Measurements from ENCODE around the gene MID1.

The MID1 gene

GRCh38 chrX:10474510-10474909 lies 145.9 kb downstream of the MID1 start:
- H3K4me3 ChIP-seq (ENCODE audit: low read length): no peak overlapping the region
- no peak for DNase-seq (ENCODE audit: low read depth, low spot score)

DNA sequence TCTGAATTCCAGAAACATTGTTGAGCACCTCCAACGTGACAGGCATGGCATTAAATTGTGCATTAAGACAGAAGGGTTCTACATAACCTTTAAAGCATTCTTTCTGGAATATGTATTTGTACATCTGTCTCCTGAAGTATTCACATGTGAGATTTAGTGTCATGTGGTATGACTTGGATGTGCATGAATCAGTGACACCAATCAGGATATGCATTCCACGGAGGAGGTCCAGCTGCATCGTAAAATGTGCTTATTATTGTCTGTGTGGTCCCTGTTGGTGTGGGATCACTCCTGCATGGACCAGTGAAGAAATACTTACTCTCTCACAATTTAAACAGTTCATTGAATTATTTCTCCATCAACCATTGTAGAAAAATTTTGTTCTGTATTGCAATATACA lies 149.0 kb downstream of the MID1 start:
- H3K4me3 ChIP-seq (ENCODE audit: low read length): no peak overlapping the region
- DNase-seq (ENCODE audit: low read depth, low spot score): no peak

DNA sequence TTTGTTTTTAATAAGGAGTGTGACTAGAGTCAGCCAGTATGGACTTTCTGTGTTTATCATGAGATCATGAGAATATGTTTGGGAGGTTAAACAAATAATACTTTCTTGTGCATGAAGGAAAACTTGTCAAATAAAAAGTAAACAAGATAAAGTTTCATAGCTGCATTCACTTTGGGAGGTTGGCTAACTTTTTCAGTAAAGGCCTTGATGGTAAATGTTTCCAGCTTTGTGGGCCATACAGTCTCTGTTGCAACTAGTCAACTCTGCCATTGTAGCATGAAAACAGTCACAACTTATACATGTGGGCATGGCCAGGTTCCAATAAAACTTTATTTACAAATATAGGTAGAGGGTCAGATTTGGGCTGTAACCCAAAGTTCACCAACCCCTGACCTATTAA lies 150.4 kb downstream of the MID1 start:
- no peak overlapping the region for H3K4me3 ChIP-seq (ENCODE audit: low read length)
- no peak for DNase-seq (ENCODE audit: low read depth, low spot score)

DNA sequence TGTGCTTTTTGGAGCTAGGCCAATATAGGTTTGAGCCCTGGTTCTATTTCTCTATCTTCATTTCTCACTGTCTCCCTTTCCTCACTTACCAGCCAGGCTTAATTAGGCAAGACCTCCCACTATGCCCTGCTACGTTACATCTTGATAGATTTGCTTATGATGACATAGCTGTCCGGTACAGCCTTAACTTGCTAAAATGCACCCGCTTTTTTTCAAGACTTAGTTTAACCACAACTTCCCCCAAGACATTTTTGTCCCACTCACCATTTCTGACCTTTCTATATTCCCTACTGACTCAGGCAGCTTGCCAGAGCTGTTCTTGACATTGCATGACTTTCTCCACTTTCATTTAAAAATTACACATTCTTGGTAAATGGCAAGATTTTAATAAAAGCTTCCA lies 152.6 kb downstream of the MID1 start:
- H3K4me3 ChIP-seq (ENCODE audit: low read length): no peak overlapping the region
- no peak for DNase-seq (ENCODE audit: low read depth, low spot score)

- H3K4me3 ChIP-seq (ENCODE audit: low read length): no peak overlapping the region
- DNase-seq (ENCODE audit: low read depth, low spot score): no peak
Measured at GRCh38 chrX:10465254-10465653, 155.1 kb downstream of the MID1 start.

DNA sequence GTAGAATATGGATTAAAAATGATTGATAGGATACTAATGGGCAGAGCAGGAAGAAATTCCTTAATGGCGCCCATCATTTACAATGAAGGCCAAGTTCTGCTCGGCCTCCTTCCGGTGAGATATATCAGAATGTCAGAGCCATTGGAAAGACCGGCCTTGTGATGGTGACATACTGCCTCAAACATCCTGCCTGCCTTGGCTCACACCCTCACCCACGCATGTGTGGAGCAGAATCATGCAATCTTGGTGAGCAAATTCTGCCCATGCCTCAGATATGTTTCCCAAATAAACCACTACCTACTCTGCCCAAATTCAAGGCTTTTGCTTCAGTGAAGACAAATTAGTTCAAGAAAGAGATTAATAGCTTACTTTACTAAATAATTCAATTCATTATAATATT lies 163.3 kb downstream of the MID1 start:
- H3K4me3 ChIP-seq (ENCODE audit: low read length): no peak overlapping the region
- no peak for DNase-seq (ENCODE audit: low read depth, low spot score)

GRCh38 chrX:10453945-10454344 lies 166.4 kb downstream of the MID1 start:
- DNase-seq (ENCODE audit: low read depth, low spot score): no peak
- H3K4me3 ChIP-seq (ENCODE audit: low read length): no peak overlapping the region

- no peak for DNase-seq (ENCODE audit: low read depth, low spot score)
- H3K4me3 ChIP-seq (ENCODE audit: low read length): no peak overlapping the region
Measured at GRCh38 chrX:10450959-10451355, 169.4 kb downstream of the MID1 start.

GRCh38 chrX:10450229-10450958 lies 170.0 kb downstream of the MID1 start:
- no peak for DNase-seq (ENCODE audit: low read depth, low spot score)

DNA sequence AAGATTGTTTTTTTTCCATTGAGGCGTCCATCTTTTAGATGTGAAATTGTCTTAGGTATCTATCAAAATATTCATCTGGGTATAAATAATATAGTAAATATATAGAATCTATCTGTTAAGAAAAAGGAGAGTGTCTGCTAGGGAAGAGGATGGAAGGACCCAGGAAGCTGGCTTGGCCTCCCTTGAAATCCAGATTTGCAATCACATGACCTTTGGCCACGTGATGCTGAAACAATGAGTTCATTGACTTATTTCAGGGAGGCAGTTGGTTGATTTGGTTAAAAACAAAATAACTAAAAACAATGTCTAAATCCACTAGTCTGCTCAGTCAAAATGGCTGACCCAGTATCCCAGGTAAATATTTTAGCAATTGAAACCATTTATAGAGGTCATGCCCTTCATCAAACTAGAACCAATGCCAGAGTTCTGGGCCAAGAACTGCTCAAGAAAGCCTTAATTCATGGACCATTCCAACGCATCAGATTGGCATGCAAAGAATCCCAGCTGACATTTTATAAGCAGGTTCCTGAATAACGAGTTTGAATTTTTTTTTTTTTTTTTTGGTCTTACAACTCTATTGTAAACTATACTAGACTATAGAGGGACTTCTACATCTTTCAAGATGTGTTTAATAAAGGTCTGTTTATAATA lies 172.7 kb downstream of the MID1 start:
- no peak overlapping the region for H3K4me3 ChIP-seq (ENCODE audit: low read length)
- DNase-seq (ENCODE audit: low read depth, low spot score): no peak

More at GRCh38 chrX:10450229-10450958, 170.0 kb downstream of the MID1 start:
- no peak overlapping the region for H3K4me3 ChIP-seq (ENCODE audit: low read length)

DNA sequence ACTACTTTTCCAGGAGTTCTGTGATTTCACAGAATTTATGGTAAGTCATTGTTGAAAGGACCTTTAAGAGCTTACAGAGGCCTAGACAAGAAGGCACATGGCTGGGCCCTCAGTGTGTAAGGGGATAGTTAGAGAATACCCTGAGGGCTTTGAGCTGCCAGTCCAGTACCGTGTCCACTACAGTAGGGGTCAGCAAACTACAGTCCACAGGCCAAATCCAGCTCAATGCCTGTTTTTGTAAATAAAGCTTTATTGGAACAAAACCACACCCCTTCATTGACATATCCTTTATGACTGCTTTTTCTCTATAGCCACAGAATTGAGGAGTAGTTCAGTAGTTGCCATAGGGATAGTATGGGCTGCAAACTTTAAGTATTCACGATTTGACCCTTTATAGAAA lies 176.2 kb downstream of the MID1 start:
- H3K4me3 ChIP-seq (ENCODE audit: low read length): no peak overlapping the region
- DNase-seq (ENCODE audit: low read depth, low spot score): no peak

GRCh38 chrX:10441464-10441863 lies 178.9 kb downstream of the MID1 start:
- no peak overlapping the region for H3K4me3 ChIP-seq (ENCODE audit: low read length)
- no peak for DNase-seq (ENCODE audit: low read depth, low spot score)

DNA sequence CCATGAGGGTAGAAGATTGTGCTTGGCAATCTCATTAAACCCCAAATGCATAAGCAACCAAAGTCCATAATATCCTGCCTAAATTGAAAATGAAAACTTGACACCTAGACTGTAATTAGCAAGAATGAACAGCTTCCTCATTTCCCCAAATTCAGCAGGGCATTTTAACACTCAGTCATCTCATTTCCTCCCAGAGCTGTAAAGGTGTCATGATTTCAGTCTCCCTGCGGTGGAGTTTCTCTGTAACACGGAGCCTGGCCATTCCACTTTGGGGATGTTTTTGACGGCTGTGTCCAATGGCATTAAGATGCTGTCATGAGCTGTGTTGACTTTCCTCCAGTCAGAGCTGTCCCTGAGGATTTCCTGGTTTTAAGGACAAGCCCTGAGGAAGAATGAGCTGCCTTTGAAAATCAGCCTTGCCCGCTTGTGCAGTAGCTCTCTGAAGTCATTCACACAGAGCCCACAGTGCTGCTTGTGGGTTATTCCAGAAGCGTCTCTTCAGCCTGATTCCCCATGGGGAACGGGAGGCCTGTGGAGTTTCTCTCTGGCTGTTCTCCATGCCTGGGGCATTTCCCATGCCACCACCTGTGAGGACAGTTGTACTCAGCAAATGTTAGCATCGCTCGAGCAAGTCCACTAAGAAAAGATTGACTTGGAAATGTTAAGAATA lies 187.0 kb downstream of the MID1 start:
- no peak for DNase-seq (ENCODE audit: low read depth, low spot score)
- H3K4me3 ChIP-seq (ENCODE audit: low read length): no peak overlapping the region

GRCh38 chrX:10429908-10430307 lies 190.5 kb downstream of the MID1 start:
- DNase-seq (ENCODE audit: low read depth, low spot score): no peak
- no peak overlapping the region for H3K4me3 ChIP-seq (ENCODE audit: low read length)

DNA sequence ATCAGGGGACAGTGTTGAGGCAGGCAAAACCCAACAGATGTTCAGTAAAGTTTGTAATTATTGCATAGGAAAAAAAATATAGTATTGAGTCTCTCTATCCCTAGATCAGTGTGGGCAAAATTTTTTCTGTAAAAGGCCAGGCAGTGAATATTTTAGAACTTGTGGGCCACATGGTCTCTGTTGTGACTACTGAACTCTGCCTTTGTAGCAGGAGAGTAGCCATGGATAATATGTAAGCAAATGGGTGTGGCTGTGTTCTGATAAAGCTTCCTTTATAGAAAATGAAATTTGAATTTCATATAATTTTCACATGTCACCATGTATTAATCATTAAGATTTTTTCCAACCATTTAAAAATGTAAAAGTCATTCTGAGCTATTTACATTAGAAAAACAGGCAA lies 193.1 kb downstream of the MID1 start:
- no peak for DNase-seq (ENCODE audit: low read depth, low spot score)
- no peak overlapping the region for H3K4me3 ChIP-seq (ENCODE audit: low read length)

GRCh38 chrX:10423716-10424115 lies 196.7 kb downstream of the MID1 start:
- no peak for DNase-seq (ENCODE audit: low read depth, low spot score)
- no peak overlapping the region for H3K4me3 ChIP-seq (ENCODE audit: low read length)

DNA sequence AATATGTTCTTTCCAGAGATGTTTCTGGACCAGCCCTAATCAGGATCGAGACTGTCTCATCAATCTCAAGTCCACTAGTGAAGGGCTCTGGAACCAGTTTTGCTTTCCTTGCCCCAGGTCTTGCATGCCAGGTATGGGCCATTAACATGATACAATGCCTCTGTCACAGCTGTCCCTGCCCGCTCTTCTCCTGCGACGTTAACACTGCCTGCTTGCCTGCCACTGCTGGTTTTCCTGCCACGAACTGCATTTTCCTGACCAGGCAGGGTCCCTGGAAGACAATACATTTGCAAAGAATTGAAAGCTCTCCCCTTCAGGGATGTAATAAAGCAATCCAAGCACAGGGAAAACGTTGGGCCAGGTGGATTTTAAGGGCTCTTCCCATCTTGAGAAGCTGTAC lies 200.3 kb downstream of the MID1 start:
- no peak for DNase-seq (ENCODE audit: low read depth, low spot score)

GRCh38 chrX:10416424-10416823 lies 204.0 kb downstream of the MID1 start:
- H3K4me3 ChIP-seq (ENCODE audit: low read length): no peak overlapping the region
- DNase-seq (ENCODE audit: low read depth, low spot score): no peak

More for the DNA sequence above, 200.3 kb downstream of the MID1 start:
- no peak overlapping the region for H3K4me3 ChIP-seq (ENCODE audit: low read length)

- DNase-seq (ENCODE audit: low read depth, low spot score): no peak
- no peak overlapping the region for H3K4me3 ChIP-seq (ENCODE audit: low read length)
Measured at GRCh38 chrX:10415306-10416001, 204.9 kb downstream of the MID1 start.

DNA sequence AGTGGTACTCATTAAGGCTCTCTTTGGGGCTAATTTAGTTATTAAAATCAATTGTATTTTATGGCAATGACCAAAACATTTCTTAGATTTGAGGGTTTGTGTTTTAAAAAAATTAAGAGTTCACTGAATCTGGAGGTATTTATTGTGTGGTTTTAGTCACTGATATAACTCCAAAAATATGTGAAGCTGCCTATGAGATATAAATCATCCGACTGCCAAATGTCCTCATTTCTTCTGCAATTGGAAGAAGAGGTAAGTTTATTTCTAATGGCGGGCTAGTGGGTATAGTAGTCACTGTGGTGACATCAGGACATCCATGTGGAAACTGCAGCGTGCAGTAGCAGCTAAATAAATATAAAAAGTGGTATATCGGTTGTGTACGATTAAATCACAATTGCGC lies 205.5 kb downstream of the MID1 start:
- DNase-seq (ENCODE audit: low read depth, low spot score): no peak
- H3K4me3 ChIP-seq (ENCODE audit: low read length): no peak overlapping the region
